GM19035 (cell line): Measurements from ENCODE around the gene SLC24A1.
"Not testable (repeated sequence)": the region's sequence is repeated elsewhere in the genome, so short reads cannot be mapped to it uniquely, and the experiment has no call there.

ENCODE experiments used
- ATAC-seq: cut with Tn5 transposase; IDR thresholded peaks from one replicate; pipeline ENCODE4 v1.9.1; 2021; ENCODE audit not compliant: unreplicated experiment

The SLC24A1 gene

GRCh38 chr15:65621638-65622037, at the start of gene SLC24A1:
TSS of gene SLC24A1 (plus strand) at chr15:65621938. CDS start at chr15:65624081, 2,143 bp downstream.
- no peak for ATAC-seq

- ATAC-seq, result no peak
Measured at GRCh38 chr15:65571971-65572370, 49.8 kb upstream of the SLC24A1 start.

- ATAC-seq, result no peak
Measured at GRCh38 chr15:65576664-65577063, 45.1 kb upstream of the SLC24A1 start.

GRCh38 chr15:65577129-65577996, 44.4 kb upstream of the SLC24A1 start:
- no peak for ATAC-seq

- no peak for ATAC-seq
Measured at GRCh38 chr15:65578904-65579728, 42.6 kb upstream of the SLC24A1 start.

GRCh38 chr15:65579762-65580161, 42.0 kb upstream of the SLC24A1 start:
- no peak for ATAC-seq

GRCh38 chr15:65580287-65580686, 41.5 kb upstream of the SLC24A1 start:
- no peak for ATAC-seq

- ATAC-seq, result no peak
Measured at GRCh38 chr15:65583701-65584100, 38.0 kb upstream of the SLC24A1 start.

- ATAC-seq, result no peak
Measured at GRCh38 chr15:65584241-65584640, 37.5 kb upstream of the SLC24A1 start.

- no peak for ATAC-seq
Measured at GRCh38 chr15:65587094-65587493, 34.6 kb upstream of the SLC24A1 start.

GRCh38 chr15:65595960-65596359, 25.8 kb upstream of the SLC24A1 start:
- ATAC-seq, result no peak

GRCh38 chr15:65598468-65598867, 23.3 kb upstream of the SLC24A1 start:
- ATAC-seq, result no peak

- no peak for ATAC-seq
Measured at GRCh38 chr15:65599677-65600076, 22.1 kb upstream of the SLC24A1 start.

- ATAC-seq, result no peak
Measured at GRCh38 chr15:65603134-65603533, 18.6 kb upstream of the SLC24A1 start.

- ATAC-seq, result no peak
Measured at GRCh38 chr15:65603559-65603958, 18.2 kb upstream of the SLC24A1 start.

GRCh38 chr15:65610871-65611718, 10.6 kb upstream of the SLC24A1 start, which contains the start of gene INTS14:
TSS of gene INTS14 (minus strand) at chr15:65611131. CDS start at chr15:65607380, 3,751 bp downstream.
- peak; percentile 98 for ATAC-seq

GRCh38 chr15:65611888-65612615, 9.7 kb upstream of the SLC24A1 start:
- ATAC-seq, result no peak

GRCh38 chr15:65612616-65612946, 9.2 kb upstream of the SLC24A1 start:
- ATAC-seq, result no peak

- ATAC-seq, result no peak
Measured at GRCh38 chr15:65612949-65613744, 8.6 kb upstream of the SLC24A1 start.

GRCh38 chr15:65615887-65616286, 5.9 kb upstream of the SLC24A1 start:
- not testable (repeated sequence) for ATAC-seq
